ENCODE data around the gene TNFRSF17. TPM values are rescaled to one million over a fixed set of nuclear protein-coding genes. Genes with fewer than 3 reads are reported as not detected.

The TNFRSF17 gene
- total RNA-seq, 2 donors from 2014 or later = not detected

DNA sequence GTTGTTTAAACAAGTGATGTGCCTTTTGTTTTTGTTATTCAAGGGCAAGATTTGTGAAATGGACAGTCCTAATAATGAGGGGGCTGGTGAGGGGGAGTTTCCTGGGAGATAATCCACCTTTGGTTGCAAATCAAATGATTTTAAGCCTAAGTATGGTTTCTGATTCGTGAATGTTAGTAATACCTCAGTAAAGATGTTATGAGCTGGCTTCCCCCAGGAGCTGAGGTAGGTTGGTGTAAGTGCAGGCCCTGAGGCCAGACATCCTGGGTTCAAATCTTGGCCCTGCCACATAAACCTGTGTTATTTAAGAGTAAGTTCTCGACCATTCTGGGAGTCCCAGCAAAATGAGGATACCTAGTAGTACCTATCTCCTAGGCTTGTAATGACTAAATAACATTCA lies 13.1 kb downstream of the TNFRSF17 start:
- peaks cover 5 to 10% of the 10 kb centered on the region in 2 donors for H3K36me3 Mint-ChIP-seq (ENCODE audit: insufficient read depth in 2 of 2)
- DNase-seq (peak in 1 of 2 donors; percentile 5), ATAC-seq (replicated peaks in 1 of 2) (no peak)
- H3K9me3 Mint-ChIP-seq = no peaks in the 10 kb centered on the region
- H3K27me3 Mint-ChIP-seq (ENCODE audit: low read depth) = no peaks in the 10 kb centered on the region
- H3K27ac Mint-ChIP-seq = peak overlapping the region; percentile 16
- H3K4me3 Mint-ChIP-seq = peak overlapping the region; percentile 100
- peaks cover 48% of the 10 kb centered on the region for H3K4me1 Mint-ChIP-seq (ENCODE audit: low read depth)

DNA sequence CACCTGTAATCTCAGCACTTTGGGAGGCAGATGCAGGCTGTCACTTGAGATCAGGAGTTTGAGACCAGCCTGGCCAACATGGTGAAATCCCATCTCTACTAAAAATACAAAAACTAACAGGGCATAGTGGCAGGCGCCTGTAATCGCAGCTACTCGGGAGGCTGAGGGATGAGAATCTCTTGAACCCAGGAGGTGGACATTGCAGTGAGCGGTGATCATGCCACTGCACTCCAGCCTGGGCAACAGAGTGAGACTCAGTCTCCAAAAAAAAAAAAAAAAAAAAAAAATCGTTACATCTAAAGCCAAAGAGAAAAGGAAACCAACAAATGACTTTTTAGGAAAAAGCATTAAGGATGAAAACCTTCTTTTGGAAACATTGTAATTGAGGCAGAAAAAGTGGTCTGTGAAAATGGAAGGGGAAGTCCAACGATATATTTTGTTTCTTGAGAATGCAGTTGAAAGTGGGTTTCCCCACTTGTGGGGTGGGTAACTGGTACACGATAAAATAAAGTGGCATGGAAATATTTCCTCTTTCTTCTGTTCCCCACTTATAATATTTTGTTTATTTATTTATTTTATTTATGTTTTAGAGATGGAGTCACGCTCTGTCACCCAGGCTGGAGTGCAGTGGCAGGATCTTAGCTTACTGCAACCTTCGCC lies 14.1 kb downstream of the TNFRSF17 start:
- ATAC-seq (replicated peaks in 1 of 2) (no peak), DNase-seq (no peak)
- Mint-ChIP-seq H3K27me3 (ENCODE audit: low read depth) (no peaks in the 10 kb centered on the region), H3K27ac (no peak overlapping the region), H3K4me3 (no peak overlapping the region), H3K36me3 (ENCODE audit: insufficient read depth in 2 of 2) (peaks cover 5 to 10% of the 10 kb centered on the region in 2 donors), H3K9me3 (no peaks in the 10 kb centered on the region), H3K4me1 (ENCODE audit: low read depth) (peaks cover 48% of the 10 kb centered on the region)

DNA sequence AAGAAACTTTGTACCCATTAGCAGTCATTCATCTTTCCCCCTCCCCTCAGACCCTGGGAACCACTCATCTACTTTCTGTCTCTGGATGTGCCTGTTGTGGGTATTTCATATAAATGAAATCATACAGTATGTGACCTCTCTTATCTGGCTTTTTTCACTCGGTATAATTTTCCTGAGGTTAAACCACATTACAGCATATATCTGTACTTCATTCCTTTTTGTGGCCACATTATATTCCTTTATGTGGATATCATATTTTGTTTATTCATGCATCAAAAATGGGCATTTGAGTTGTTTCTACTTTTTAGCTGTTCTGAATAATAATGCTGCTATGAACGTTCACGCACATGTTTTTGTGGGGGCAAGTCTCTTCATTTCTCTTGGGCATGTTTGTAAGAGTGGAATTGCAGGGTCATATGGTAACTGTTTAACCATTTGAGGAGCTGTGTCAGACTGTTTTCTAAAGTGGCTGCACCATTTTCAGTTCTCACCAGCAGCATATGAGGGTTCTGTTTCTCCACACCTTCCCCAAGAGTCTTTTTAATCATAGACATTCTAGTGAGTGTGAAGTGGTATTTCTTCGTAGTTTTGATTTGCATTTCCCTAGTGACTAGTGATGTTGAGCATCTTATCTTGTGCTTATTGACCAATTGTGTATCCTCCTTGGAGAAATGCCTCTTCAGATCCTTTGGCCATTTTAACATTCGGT lies 15.3 kb downstream of the TNFRSF17 start:
- ATAC-seq (replicated peaks in 1 of 2) = no peak
- Mint-ChIP-seq H3K27ac (no peak overlapping the region), H3K9me3 (no peaks in the 10 kb centered on the region), H3K4me3 (no peak overlapping the region), H3K4me1 (ENCODE audit: low read depth) (peaks cover 46% of the 10 kb centered on the region), H3K36me3 (ENCODE audit: insufficient read depth in 2 of 2) (peaks cover 5 to 10% of the 10 kb centered on the region in 2 donors), H3K27me3 (ENCODE audit: low read depth) (no peaks in the 10 kb centered on the region)
- DNase-seq = no peak

DNA sequence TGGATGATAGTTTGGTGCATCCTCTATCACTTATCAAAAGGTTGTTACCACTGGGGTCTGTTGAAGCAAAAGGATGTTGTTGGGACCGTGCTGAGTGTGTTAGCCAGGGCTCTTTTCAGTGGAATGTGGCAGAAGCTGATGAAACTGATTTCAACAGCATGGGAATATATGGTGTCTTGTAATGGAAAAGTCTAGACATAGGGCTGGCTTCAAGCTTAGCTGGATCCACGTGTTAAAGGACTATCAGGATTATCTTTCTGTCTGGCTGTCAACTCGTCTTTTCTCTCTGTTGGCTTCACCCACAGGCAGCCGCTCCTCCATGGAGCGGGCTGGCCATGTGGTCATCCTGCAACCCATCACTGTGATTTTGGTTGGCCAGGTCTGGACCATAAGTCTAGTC lies 20.2 kb downstream of the TNFRSF17 start:
- Mint-ChIP-seq H3K9me3 (no peaks in the 10 kb centered on the region), H3K27me3 (ENCODE audit: low read depth) (no peaks in the 10 kb centered on the region), H3K4me3 (no peak overlapping the region), H3K4me1 (ENCODE audit: low read depth) (peaks cover 7% of the 10 kb centered on the region), H3K36me3 (ENCODE audit: insufficient read depth in 2 of 2) (no peaks in the 10 kb centered on the region), H3K27ac (no peak overlapping the region)
- no peak for DNase-seq
- no peak for ATAC-seq (replicated peaks in 1 of 2)

DNA sequence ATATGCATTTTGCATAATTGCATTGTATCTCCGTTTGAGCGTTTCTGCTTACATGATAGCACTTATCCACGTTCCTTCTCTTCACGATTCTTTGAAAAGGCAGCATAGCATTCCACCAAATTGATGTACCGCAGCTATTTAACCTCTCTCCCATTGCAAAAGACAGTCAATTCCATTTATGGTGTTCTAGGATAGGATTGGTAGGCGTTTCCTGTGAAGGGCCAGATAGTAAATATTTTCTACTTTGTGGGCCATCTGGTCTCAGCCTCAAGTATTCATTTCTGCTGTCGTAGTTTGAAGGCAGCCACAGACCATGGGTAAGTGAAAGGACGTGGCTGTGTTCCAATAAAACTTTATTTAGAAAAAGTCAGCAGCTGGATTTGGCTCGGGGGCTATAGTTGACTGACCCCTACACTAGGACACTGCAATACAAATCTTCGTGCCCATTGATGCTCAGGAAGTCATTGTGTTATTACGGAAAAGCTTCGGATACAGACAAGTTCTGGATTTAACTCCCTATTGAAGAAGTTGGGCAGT lies 21.6 kb downstream of the TNFRSF17 start:
- peaks cover 4% of the 10 kb centered on the region for H3K4me1 Mint-ChIP-seq (ENCODE audit: low read depth)
- no peaks in the 10 kb centered on the region for H3K36me3 Mint-ChIP-seq (ENCODE audit: insufficient read depth in 2 of 2)
- no peaks in the 10 kb centered on the region for H3K27me3 Mint-ChIP-seq (ENCODE audit: low read depth)
- DNase-seq = no peak
- no peak overlapping the region for H3K4me3 Mint-ChIP-seq
- H3K27ac Mint-ChIP-seq = no peak overlapping the region
- ATAC-seq (replicated peaks in 1 of 2) = no peak
- no peaks in the 10 kb centered on the region for H3K9me3 Mint-ChIP-seq

DNA sequence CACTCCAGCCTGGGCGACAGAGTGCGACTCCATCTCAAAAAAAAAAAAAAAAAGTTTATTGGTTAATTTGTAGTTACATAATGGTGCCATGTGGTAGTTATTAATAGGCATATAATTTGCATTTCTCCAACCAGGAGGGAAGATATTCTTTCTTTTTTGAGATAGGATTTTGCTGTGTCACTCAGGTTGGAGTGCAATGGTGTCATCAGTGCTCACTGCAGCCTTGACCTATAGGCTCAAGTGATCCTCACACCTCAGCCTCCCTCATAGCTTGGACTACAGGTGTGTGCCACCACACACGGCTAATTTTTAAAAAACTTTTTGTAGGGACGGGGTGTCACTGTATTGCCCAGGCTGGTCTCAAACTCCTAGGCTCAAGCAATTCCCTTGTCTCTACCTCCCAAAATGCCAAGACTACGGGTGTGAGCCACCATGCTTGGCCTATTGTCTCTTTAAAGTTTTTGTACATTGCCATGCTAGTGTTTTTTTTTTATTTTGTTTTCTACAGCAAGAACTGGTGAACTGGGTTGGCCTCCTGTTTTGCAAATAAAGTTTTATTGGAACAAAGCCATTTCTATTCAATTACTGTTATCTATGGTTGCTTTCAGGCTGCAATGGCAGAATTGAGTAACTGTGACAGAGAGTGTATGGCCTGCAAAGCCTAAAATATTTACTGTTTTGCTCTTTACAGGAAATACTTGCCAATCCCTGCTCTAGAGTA lies 23.4 kb downstream of the TNFRSF17 start:
- DNase-seq (no peak), ATAC-seq (replicated peaks in 1 of 2) (no peak)
- Mint-ChIP-seq H3K27ac (no peak overlapping the region), H3K4me3 (no peak overlapping the region), H3K4me1 (ENCODE audit: low read depth) (peaks cover 4% of the 10 kb centered on the region), H3K27me3 (ENCODE audit: low read depth) (no peaks in the 10 kb centered on the region), H3K36me3 (ENCODE audit: insufficient read depth in 2 of 2) (no peaks in the 10 kb centered on the region), H3K9me3 (no peaks in the 10 kb centered on the region)

DNA sequence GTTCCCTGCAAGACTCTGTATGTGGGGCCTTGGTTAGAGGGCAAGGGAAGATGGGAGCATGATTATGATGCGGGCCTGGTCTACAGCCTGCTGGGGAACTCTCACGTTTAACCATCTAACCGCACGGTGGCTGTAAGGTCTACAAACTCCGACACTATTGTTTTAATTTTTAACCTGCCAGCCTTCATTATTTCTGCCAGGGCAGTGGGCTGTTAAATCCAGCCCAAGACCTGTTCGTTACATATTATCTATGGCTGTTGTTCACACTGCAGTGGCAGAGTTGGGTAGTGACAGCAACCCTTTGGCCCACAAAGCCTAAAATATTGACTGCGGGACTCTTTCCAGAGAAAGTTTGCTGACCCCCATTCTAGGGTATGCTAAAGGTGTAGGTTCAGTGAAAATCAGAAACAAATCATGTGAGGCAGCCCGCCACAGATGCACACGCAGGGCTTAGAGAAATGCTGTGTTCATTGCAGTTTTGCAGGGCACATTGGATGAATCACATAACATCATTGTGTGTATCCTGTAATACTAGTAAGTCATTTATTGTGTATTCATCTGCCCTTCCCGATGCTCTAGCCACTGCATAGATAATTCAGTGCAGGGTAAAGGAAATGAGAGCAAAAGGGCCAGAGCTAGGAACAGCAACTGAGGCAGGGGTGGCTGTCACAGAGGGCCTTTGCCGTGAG lies 25.8 kb downstream of the TNFRSF17 start:
- no peak overlapping the region for H3K4me3 Mint-ChIP-seq
- no peaks in the 10 kb centered on the region for H3K9me3 Mint-ChIP-seq
- no peaks in the 10 kb centered on the region for H3K36me3 Mint-ChIP-seq (ENCODE audit: insufficient read depth in 2 of 2)
- no peak for DNase-seq
- peaks cover 4% of the 10 kb centered on the region for H3K4me1 Mint-ChIP-seq (ENCODE audit: low read depth)
- H3K27ac Mint-ChIP-seq = no peak overlapping the region
- ATAC-seq (replicated peaks in 1 of 2) = no peak
- H3K27me3 Mint-ChIP-seq (ENCODE audit: low read depth) = no peaks in the 10 kb centered on the region

DNA sequence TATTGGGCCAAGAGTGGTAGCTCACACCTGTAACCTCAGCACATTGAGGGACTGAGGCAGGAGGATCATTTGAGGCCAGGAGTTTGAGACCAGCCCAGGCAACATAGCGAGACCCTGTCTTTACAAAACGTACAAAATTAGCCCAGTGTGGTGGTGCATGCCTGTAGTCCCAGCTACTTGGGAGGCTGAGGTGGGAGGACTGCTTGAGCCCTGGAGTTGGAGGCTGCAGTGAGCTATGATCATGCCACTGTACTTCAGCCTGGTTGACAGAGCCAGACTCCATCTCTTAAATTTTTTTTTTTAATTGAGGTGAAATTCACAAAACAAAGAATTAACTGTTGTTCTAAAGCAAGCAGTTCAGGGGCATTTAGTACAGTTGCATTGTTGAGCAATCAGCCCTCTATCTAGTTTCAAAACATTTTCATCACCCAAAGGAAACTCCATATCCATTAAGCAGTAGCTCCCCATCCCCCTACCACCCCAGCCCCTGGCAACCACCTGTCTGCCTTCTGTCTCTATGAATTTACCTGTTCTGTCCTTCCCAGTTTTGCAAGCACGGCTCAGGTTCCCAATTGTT lies 27.1 kb downstream of the TNFRSF17 start:
- no peaks in the 10 kb centered on the region for H3K36me3 Mint-ChIP-seq (ENCODE audit: insufficient read depth in 2 of 2)
- ATAC-seq (replicated peaks in 1 of 2) (no peak), DNase-seq (no peak)
- peaks cover 4% of the 10 kb centered on the region for H3K4me1 Mint-ChIP-seq (ENCODE audit: low read depth)
- H3K27me3 Mint-ChIP-seq (ENCODE audit: low read depth) = no peaks in the 10 kb centered on the region
- no peak overlapping the region for H3K4me3 Mint-ChIP-seq
- H3K9me3 Mint-ChIP-seq = no peaks in the 10 kb centered on the region
- H3K27ac Mint-ChIP-seq = no peak overlapping the region

DNA sequence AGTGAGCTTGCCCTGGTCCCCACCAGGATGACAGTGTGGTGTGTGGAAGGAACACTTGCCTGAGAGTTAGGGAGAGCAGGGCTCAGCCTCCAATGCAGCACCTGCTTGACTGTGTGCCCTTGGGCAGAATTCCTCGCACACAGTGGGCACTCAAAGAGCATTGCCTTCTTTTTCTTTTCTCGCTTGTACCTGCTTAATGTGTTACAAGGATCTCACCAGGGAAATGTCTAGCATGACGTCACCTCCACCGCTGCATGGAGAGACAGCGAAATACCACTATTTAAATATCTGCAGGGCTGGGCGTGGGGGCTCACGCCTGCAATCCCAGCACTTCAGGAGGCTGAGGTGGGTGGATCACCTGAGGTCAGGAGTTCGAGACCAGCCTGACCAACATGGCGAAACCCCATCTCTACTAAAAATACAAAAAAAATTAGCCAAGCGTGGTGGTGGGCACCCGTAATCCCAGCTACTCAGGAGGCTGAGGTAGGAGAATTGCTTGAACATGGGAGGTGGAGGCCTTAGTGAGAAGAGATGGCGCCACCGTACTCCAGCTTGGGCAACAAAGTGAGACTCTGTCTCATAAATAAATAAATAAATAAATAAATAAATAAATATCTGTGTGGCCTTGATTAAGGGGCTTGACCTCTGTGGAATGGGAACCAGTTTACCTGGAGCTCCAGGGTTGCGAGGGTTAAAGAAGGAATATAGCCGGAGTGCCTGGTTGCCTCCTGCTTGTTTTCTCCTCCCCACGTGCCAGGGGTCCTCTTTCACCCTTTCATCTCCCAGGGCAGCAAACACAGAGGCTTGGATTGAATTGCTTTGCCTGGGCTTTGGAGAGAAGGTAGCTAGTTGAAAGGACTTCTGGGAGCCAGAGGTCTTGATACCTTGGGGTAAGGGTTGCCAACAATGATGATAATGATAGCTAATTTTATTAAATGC lies 27.8 kb downstream of the TNFRSF17 start:
- Mint-ChIP-seq H3K27me3 (ENCODE audit: low read depth) (no peaks in the 10 kb centered on the region), H3K4me3 (no peak overlapping the region), H3K4me1 (ENCODE audit: low read depth) (peaks cover 6% of the 10 kb centered on the region), H3K36me3 (ENCODE audit: insufficient read depth in 2 of 2) (no peaks in the 10 kb centered on the region), H3K9me3 (no peaks in the 10 kb centered on the region), H3K27ac (no peak overlapping the region)
- no peak for DNase-seq
- ATAC-seq (replicated peaks in 1 of 2) = no peak

DNA sequence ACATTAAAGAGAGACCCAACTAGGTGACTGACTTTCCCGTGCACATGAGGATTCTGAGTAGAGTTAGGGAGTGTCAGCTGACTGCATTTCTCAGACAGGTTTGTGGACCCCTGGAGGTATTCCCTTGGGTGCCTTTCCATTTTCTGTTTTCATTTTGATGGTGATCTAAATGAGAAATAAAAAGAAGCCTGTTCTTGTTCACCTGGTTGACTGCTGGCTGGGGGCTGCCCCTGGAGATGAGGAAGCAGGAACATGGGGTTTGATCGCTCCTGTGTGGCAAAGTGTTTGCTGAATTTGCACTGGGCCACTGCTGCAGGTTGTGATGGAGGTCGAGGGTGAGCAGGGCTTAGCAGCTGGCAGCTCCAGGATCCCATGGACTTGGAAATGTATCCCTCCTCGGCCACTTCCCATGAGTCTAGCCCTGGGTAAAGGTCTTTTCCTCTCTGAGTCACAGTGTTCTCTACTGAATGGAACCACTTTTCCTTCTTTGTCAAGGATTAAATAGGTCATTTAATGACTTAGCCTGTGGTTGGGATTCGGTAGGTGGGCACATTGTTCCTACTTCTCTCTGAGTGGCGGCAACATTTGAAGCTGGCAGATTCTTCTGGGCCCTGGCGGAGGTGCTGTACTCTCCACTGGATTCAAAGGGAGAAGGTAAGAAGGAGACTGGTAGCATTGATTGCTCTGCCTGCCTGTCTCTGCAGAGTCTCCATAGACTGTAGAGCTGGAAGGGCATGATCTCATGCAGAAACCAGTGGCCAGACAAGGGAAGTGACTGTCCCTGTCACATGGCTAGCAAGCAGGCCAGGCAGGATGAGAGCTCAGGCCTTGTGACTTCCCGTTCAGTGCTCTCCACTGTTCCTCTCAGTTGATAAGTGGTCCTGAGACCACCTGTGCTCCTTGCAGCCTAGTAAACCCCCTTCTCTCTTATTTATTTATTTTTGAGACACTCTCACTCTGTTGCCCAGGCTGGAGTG lies 29.4 kb downstream of the TNFRSF17 start:
- Mint-ChIP-seq H3K9me3 (no peaks in the 10 kb centered on the region), H3K4me1 (ENCODE audit: low read depth) (peaks cover 12% of the 10 kb centered on the region), H3K4me3 (no peak overlapping the region), H3K36me3 (ENCODE audit: insufficient read depth in 2 of 2) (no peaks in the 10 kb centered on the region), H3K27ac (no peak overlapping the region), H3K27me3 (ENCODE audit: low read depth) (no peaks in the 10 kb centered on the region)
- DNase-seq = no peak
- no peak for ATAC-seq (replicated peaks in 1 of 2)

Measured in activated T-cell treated with anti-CD3 and anti-CD28 coated beads, Interleukin-2, amount 50 U/mL, for 72 hours (primary cell).